ENCODE measurements around the gene MRPL43.

Gene MRPL43

DNA sequence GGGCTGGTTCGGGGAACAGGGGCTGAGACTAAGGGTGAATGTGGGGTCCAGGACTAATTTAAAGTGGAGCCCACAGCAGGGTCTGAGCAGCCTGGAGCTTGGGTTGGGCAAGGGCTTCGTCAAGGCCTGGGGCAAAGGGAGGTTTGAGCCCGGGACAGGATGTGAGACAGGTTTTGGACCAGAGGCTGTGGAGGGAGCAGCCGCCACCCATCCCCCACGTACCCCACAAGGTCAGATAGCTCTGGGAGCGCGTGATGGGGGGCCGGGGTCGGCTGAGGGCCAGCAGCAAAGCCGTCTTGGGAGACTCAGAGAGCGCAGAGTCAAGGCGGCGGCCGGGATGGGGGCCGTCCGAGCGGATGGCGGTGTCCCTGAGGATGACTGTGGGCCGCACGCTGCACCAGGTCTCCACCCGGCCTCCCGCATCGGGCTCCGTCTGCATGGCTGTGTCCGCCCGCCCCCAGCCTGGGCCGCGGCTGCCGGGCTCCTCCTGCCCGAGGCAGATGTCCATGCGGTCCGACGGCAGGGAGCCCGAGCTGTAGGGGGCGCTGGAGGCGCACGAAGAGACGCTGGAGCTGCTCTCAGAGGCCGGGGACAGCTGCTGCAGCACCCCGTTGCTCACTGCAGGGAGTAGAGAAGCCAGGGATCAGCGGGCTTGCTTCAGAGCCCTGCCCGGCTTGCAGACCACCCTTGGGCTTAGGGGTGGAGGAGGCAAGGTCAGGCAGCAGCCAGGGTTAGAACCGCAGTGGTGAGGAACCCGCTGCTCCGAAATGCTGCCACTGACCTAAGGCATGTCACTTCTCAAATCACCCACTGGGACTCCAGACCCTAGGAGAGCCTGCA, 31.5 kb upstream of the MRPL43 start:
- DNase-seq: no peak

DNA sequence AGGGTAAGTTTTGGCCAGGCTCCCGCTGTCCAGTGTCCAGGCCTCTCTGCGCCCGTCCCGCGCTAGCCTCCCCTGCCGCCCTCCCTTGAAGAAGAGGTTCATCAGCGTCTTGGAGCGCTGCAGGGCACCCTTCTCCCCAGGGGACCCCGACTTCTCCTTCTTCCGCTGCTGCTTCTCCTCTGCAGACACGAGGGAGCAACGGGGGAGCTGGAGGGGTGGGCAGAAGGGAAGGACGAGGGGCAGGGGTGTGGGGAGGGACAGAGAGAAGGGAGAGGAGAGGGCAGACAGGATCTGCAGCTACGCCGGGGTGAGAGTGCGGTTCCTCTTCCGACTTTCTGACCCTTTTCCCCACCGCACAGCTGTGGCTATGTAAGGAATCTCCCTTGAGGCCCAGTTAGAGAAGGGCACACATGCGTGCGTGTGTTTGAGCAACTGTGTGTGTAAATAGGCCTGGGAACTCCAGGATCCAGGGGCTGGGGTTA, 30.9 kb upstream of the MRPL43 start:
- no peak for DNase-seq

DNA sequence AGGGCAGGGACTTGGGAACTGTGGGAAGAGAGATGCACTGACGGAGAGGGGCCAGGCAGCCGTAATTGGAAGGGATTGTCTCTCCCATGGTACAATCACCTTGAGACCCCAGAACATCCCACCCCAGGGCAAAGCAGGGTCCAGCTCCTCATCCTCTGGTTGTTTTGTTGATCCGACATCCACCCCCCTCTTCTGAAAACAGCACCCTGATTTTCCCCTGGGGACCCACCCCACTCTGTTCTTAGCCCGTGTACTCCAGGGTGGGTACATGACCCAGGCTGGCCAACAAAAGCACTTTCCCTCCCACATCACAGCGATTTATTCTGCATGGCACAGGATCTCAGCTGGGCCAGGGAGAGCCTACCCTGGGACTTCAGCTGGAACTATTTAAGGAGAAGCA, 29.5 kb upstream of the MRPL43 start:
- no peak for DNase-seq

DNA sequence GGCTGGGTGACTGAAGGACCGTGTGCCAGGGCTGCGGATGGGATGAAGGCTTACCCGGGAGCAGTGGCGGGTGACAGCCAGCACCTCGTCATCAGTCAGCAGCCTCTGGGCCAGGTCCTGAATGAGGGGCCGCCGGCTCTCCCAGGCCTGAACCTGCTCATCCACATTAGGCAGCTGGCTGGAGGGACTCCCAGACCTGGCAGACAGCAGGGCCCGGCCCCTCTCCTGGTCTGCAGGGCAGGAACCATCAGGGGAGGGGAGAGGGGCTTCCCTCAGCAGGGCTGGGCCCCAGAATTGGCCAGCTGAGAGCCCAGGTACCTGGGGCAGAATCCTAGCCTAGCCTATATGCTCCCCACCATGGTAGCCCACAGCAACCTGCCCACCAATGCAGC, 28.3 kb upstream of the MRPL43 start:
- no peak for DNase-seq

DNA sequence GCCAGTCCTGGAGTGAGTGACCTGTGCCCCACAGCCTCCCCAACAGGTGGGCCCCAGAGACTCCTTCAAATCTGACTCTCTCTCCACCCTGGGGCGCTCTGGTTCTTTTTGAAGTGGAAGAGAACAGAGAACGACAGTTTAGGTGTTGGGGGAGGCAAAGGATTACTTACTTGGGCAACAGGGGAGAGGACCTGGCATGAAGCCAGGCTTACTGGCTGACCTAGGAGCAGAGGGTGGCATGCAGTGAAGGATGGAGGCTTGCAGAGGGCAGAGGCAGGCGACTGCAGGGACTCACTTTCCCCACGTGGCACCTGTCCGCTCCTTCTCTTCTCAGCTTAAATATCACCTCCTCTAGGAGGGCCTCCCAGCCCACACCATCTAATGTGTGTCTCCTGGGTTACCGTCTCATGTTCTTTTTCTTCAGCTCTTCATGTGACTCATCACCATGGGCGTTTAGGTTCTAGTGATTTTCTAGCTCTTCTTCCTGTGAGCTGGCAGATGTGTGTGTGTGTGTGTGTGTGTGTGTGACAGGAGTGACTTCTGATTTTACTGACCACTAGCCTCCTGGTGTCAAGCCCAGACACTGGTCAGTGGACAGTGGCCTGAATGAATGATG, 27.8 kb upstream of the MRPL43 start:
- no peak for DNase-seq

DNA sequence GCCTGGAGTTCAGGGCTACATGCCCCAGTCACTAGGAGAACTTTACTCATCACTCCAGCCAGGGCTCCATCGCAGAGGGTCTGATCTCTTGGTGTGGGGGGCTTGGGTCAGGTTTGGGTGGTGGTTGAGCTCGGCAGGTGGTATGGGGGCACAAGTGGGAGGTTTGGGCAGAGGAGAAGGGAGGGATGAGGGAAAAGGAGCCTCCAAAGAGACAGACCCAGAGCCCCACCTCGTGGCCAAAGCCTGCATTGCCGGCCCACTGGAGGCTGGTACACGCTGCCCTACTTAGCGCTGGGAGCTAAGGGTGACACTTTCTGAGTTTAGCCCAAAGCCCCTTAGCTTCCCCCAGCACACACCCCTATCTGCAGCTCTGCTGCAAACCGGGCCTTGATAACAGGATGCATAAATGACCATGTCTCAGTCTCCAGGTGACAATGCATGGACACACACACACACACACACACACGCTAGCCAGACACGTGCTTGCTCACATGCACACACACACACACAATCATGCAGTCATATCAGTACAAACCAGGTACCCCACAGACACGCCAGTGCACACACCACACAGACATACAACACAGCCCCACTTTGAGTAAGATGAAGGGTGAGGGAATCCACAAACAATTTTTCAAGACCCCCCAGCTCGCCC, 27.1 kb upstream of the MRPL43 start:
- DNase-seq: no peak

DNA sequence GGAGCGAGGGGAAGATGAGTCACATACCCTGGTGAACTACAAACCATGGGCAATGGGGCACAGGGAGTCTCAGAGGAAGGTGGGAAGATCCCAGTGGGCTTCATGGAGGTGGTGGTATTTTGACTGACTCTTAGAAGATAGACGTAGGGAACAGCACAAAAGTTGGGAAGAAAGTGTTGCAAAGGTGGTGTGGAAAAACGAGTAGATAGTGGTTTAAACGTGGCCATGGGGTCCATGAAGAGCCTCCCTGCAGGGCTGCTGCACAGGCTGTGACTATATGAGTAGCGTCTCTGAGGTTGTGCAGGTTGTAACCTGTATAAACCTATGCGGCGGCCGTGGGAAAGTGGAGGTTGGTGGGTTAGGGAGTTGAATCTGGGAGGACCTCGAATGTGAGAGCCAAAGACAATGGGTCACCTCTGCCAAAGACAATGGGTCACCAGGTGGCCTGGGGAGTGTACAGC, 26.1 kb upstream of the MRPL43 start:
- no peak for DNase-seq

DNA sequence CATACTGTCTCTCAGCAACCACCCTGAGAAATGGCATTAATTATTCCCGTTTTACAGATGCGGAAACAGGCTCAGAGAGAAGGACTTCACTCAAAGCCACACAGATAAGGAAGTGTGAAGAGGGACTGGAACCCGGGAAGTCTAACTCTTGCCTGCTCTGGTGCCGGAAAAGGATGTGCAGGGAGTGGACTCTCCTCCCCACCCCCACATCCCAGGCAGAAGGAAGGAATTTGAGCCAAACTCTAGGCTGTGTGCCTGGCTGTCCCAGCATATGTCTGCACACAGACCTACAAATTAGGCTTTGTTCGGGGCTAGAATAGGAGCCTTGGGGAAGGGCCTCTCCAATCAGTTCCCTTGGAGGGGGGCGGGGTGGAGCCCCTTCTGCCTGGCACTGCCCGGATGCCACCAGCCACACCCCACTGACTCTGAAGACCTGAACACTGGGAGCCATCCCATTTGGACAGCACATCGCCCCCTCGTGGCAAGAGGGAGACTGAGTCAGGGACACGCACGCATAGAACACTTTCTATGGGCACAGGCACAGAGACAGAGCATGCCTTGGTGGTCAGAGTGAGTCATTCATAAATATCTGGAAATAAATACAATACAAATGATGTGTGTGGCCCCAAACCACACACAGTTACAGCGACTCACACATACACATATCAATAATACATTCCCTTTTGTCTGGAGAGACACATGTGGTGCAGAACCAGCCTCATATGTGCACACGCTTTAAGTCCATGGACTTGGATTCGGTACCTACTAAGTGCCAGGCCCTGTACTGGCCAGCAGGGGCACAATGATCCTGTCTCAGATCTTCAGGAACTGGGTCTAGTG, 25.4 kb upstream of the MRPL43 start:
- no peak for DNase-seq

DNA sequence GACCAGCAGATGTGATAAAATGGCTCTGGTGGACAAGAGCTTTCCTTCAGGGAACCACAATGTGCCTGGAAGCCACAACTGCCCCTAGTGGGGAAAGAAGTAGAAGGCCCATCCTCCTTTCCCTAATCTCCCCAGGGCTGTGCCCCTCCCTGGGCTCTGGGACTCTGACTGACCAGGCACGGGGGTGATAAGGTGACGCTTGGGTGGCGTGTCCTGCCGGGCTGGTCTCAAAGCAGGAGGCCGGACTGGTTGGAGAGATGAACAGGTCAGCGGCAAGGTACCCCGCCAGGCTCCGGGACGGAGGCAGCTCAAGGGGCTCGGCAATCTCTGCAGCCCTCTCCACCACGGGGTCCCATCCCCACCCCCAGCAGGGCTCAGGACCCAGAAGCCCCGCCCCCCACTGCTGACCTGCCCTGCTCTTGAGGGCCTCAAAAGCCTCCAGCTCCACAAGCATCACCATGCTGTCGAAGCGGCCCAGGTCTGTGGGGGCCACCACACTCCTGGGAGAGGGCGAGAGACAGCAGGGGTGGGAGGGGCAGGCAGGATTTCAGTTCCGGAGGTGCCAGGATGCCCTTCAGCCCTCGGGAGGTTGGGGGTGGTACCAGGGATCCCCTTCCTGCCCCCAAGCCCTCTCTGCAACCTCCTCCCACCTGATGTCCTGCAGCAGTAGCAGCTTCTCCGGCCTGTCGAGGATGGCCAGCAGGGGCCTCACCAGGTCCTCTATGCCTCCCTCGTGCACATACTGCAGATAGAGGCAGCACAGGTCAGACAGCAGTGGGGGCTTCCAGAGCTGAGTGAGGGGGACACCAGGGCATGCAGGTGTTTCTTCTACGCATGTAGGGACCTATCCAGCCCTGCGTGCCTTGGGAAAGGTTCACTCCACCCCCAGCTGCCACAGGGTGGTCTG, 24.5 kb upstream of the MRPL43 start:
- no peak for DNase-seq

DNA sequence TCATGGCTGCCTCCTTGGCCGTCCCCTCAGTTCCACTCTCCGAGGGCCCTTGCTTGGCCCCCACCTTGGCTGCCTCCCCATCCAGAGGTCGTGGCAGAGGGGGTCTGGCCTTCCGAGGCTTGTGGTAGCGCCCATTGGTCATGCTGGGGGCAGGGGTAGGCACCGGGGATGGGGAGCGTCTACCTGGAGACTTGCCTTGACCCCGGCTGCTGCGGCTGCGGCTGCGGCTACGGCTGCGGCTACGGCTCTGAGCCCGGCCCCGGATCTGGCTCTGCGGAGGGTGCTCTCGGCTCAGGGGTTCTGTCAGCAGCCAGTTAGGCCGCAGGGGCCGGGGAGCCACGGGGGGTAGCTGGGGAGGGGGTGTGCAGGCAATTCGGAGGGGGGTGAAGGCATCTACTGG, 23.0 kb upstream of the MRPL43 start:
- DNase-seq: no peak

DNA sequence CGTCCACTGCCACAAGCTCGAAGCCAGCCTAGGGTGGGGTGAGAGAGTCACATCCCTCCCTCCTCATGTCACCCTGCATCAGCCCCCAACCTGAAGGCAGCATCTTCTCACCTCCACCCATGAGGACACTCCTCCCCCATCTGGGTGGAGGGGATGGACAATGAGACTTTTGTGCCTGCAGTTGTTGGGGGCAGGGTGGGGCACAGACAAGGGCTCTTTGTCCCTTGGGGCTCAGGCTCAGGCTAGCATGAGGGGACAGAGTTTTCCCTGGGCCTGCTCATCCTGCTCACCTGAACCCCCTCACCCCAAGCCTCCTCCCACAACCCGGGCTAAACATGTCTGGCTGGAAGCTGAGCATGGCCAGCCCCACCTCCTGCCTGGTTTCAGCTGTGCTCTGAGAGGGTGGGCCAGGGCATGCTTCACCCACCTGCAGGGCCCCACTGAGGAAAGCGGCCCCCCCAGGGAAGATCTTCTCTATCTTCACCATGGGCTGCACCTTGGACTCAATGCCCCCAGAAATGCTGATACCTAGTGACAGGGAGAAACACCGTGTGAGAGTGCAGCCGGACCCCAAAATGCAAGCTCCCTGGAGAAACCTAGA, 21.6 kb upstream of the MRPL43 start:
- DNase-seq: no peak

DNA sequence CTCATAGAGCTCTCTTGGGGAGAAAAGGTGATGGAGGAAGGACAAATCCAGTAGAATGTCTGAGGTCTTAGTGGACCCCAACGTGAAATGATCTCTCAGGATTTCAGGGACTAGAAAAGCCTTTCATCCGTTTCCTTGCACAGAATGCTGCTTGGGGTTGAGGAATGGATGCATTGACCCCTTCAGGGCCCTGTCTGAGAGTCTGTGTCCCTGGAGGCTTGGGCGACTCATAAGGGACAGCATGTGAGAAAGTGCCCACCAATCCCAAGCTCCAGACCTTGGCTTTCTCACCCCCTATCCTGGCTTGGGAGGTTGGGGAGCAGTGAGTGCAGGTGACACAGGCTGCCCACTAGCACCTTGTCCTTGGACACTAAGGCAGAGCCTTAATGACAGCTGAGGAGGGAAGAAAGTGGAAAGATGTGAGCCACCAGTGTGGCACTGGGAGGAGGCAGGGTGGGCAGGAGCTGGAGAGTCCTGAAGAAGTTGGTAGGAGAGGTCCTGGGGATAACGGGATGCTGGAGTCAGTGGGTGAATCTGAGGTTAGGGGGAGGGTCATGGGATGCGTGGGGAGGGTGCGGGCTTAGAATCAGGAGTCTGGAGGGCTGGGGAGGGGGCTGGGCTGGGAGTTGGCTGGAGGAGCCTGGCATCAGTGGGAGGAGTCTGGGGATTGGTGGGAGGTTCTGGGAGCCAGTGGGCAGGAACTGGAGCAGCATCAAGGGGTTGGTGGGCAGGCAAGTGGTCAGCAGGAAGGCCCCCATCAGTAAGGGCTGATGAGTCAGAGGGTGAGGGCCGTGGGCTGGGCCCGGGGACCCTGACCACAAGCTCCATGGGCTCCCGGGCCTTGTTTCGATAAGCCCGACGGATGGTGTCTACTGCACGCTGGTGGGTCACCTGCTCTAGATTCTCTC, 20.9 kb upstream of the MRPL43 start:
- DNase-seq: no peak

DNA sequence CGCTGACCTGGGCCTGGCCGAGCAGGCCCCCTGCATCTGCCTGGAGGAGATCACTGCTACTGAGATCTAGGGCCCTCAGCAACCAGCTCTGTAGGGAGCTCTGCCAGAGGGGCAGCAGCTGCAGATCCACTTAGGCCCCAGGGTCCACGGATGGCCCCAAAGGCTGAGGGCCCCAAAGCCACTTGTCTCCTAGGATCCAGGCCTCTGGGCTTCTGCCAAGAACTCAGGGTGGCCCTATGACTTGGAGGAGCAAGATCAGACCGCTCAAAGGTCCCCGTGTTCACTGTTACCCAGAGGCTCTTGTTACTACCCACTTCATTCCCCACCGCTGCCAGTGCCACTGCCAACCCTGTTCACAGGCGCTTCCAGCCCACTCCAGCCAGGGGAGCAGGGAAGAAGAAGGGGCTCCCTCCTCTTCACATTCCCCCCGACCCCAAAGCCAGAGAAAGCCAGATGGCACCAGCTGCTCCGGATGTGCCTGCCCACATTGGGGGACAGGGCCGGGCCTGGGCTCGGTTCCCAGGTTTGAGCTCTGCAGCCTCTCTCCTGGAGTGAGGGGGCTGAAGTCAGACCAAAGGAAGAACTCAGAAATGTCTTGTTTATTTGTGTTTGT, 19.9 kb upstream of the MRPL43 start:
- no peak for DNase-seq

DNA sequence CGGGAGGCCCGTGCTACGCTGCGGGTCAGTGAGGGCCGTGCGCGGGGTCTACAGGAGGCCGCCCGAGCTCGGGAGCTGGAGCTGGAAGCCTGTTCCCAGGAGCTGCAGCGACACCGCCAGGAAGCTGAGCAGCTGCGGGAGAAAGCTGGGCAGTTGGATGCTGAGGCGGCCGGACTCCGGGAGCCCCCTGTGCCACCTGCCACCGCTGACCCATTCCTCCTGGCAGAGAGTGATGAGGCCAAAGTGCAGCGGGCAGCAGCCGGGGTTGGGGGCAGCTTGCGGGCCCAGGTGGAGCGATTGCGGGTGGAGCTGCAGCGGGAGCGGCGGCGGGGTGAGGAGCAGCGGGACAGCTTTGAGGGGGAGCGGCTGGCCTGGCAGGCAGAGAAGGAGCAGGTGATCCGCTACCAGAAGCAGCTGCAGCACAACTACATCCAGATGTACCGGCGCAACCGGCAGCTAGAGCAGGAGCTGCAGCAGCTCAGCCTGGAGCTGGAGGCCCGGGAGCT, 19.3 kb upstream of the MRPL43 start:
- DNase-seq: no peak

DNA sequence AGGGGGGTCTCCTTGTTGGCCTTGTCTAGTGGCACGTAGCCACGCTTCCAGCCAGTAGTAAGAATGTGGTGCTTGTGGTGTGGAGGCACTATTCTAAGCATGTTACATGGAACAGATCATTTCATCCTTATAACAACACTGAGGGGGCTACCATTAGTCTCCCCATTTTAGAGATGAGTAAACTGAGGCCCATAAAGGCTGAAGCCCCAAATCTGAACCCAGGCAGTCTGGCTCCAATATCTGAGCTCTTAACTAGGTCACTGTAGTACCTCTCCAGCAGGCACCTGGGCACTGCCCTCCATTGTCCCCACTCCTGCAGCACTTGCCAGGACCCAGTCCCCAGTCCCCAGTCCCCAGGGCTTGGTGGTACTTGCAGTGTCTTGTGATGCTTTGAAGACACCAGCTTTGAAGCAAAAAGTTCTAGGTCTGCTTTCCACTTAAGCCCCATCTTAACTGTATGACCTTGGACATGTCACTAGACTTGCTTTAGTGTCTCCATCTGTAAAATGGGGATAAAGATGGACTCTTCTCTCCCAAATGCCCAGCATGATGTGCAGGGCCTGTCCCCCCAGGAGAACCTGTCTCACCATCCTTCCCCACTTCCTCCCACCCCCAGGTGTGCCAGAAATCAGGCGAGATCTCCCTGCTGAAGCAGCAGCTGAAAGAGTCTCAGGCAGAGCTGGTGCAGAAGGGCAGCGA, 18.7 kb upstream of the MRPL43 start:
- DNase-seq: no peak

DNA sequence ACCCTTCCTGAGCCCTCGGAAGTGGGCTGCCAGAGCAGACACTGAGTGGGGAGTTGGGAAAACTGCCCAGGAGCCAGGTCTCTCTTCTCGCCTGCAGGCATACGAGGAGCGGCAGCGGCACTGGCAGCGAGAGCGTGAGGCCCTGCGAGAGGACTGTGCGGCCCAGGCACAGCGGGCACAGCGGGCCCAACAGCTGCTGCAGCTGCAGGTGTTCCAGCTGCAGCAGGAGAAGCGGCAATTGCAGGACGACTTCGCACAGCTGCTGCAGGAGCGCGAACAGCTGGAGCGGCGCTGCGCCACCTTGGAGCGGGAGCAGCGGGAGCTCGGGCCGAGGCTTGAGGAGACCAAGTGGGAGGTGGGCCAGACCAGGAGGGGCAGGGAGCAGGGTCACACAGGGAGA, 18.1 kb upstream of the MRPL43 start:
- DNase-seq: no peak

DNA sequence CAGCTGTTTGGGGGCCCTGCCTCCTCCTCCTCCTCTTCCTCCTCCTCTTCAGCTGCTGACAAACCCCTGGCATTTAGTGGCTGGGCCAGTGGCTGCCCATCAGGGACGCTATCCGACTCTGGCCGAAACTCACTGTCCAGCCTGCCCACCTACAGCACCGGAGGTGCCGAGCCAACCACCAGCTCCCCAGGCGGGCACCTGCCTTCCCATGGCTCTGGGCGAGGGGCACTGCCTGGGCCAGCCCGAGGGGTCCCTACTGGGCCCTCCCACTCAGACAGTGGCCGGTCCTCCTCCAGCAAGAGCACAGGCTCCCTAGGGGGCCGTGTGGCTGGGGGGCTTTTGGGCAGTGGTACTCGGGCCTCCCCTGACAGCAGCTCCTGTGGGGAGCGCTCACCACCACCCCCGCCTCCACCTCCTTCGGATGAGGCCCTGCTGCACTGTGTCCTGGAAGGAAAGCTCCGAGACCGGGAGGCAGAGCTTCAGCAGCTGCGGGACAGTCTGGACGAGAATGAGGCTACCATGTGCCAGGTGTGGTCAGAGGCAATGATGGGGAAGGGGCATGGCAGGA, 16.4 kb upstream of the MRPL43 start:
- DNase-seq: no peak

DNA sequence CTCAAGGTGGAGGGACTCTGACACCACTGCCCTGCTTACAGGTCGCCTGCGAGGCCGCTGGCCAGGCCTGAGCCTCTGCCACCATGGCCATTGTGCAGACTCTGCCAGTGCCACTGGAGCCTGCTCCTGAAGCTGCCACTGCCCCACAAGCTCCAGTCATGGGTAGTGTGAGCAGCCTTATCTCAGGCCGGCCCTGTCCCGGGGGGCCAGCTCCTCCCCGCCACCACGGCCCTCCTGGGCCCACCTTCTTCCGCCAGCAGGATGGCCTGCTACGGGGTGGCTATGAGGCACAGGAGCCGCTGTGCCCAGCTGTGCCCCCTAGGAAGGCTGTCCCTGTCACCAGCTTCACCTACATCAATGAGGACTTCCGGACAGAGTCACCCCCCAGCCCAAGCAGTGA, 15.2 kb upstream of the MRPL43 start:
- DNase-seq: no peak

DNA sequence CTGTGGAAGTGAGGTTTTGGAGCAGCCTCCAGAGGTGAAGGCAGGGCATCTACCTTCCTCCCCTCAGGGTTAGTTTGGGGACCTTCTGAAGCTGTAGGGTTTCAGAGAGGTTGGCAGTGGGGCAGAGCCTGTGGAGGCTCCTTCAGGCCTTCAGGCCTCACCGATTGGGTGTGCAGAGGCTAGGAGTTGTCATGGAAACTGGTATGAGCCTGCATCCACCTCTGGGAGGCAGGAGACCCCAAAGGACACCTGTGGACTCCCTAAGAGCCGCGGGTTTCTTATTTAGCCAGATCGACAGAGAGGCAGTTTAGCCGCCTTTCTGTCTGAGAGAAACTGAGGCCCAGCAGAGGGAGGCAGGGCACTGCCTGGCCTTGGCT, 14.3 kb upstream of the MRPL43 start:
- DNase-seq: no peak

All from NCI-H1417 treated with DMSO at 0.1 percent for 48 hours (cell line).